B cell (primary cell): ENCODE measurements around the gene NOTUM. TPM values are rescaled to one million over a fixed set of nuclear protein-coding genes. Genes with fewer than 3 reads are reported as not detected.

Source experiments
- ATAC-seq: fragments of 200-7000 bp; cut with Tn5 transposase; one replicate; pipeline ENCODE4 v1.10.0; 2021; ENCODE audit warnings: low read depth, mild to moderate bottlenecking, moderate number of reproducible peaks, moderate library complexity
- CTCF ChIA-PET: fragments of 350-600 bp; sonication (Branson Sonifier 250); formaldehyde crosslinking; loops from one replicate; lab custom pipeline; 2021; ENCODE audit warnings: antibody characterized with exemption, inconsistent platforms; lab: Charles Lee
- POLR2A ChIA-PET: fragments of 350-600 bp; sonication (Branson Sonifier 250); formaldehyde crosslinking; loops from one replicate; lab custom pipeline; 2021; ENCODE audit warnings: antibody characterized with exemption; lab: Charles Lee
- DNase-seq: peaks from one replicate; pipeline ENCODE4 v3.0.0; 2013
- H2AFZ ChIP-seq: 2 replicates; pipeline ENCODE4 v1.6.1; 2012; ENCODE audit warnings: mild to moderate bottlenecking, low read depth, low read length; ENCODE audit not compliant: insufficient read depth, poor library complexity, severe bottlenecking
- H3K27ac ChIP-seq, 2 donors: 1 replicate in 1 of 2; 2 replicates in 1 of 2; pipeline ENCODE4 v1.5.1; 2012 to 2013; ENCODE audit warnings: low read length in 2 of 2, mild to moderate bottlenecking in 2 of 2, moderate library complexity in 1 of 2
- H3K27me3 ChIP-seq, 4 experiments: fragments of 200-600 bp in 1 of 4; sonication (generic) in 1 of 4; replicated peaks in 1 of 4; 1 replicate in 2 of 4; 2 replicates in 2 of 4; pipeline versions ENCODE4 v1.6.1 to v1.7.0; 2013 to 2016; ENCODE audit warnings: low read length in 3 of 4, mild to moderate bottlenecking in 2 of 4, mixed read lengths in 1 of 4, moderate library complexity in 1 of 4; ENCODE audit not compliant: insufficient read depth in 4 of 4, control insufficient read depth in 3 of 4; ENCODE audit errors: control extremely low read depth in 1 of 4
- H3K36me3 ChIP-seq, 2 experiments: replicated peaks in 1 of 2; 1 replicate in 1 of 2; 2 replicates in 1 of 2; pipeline versions ENCODE4 v1.6.1 to v1.7.1; 2013; ENCODE audit warnings: low read length in 1 of 2; ENCODE audit not compliant: insufficient read depth in 2 of 2, control insufficient read depth in 1 of 2; ENCODE audit errors: control extremely low read depth in 1 of 2, extremely low read depth in 1 of 2
- H3K4me1 ChIP-seq, 2 donors: fragments of 200-600 bp in 1 of 2; sonication (generic) in 1 of 2; 1 replicate in 1 of 2; 2 replicates in 1 of 2; pipeline versions ENCODE4 v1.5.1 to v1.6.1; 2013 to 2017; ENCODE audit warnings: low read length in 2 of 2; ENCODE audit not compliant: control insufficient read depth in 2 of 2, insufficient read depth in 2 of 2
- H3K4me2 ChIP-seq: replicated peaks from 2 replicates; pipeline ENCODE3; 2012; ENCODE audit warnings: mild to moderate bottlenecking, low read depth, low read length; ENCODE audit not compliant: poor library complexity, severe bottlenecking
- H3K4me3 ChIP-seq, 5 experiments: fragments of 200-600 bp in 1 of 5; sonication (generic) in 1 of 5; 1 replicate in 3 of 5; 2 replicates in 2 of 5; pipeline versions ENCODE4 v1.5.1 to v1.7.0; 2011 to 2016; ENCODE audit warnings: low read length in 4 of 5, mild to moderate bottlenecking in 4 of 5, low read depth in 2 of 5, control low read depth in 1 of 5, moderate library complexity in 1 of 5; ENCODE audit not compliant: insufficient read depth in 1 of 5; ENCODE audit errors: control extremely low read depth in 1 of 5, extremely low read depth in 1 of 5
- H3K79me2 ChIP-seq: fragments of 200-600 bp; sonication (generic); one replicate; pipeline ENCODE4 v1.6.0; 2016; ENCODE audit warnings: low read length; ENCODE audit not compliant: control insufficient read depth, insufficient read depth
- H3K9ac ChIP-seq: fragments of 200-600 bp; sonication (generic); 2 replicates; pipeline ENCODE4 v1.6.1; 2017; ENCODE audit warnings: mild to moderate bottlenecking, low read length, moderate library complexity
- H3K9me3 ChIP-seq, 3 donors: one replicate each; pipeline versions ENCODE4 v1.6.1 to v1.7.1; 2013; ENCODE audit warnings: low read length in 2 of 3; ENCODE audit not compliant: control insufficient read depth in 2 of 3, insufficient read depth in 1 of 3; ENCODE audit errors: control extremely low read depth in 1 of 3
- H4K20me1 ChIP-seq: 2 replicates; pipeline ENCODE4 v1.6.0; 2012; ENCODE audit warnings: mild to moderate bottlenecking, low read length; ENCODE audit not compliant: insufficient read depth, control insufficient read depth, poor library complexity, severe bottlenecking
- H3K27ac Mint-ChIP-seq: one replicate; pipeline ENCODE4 v1.8.0; 2021; ENCODE audit warnings: mixed read lengths
- H3K27me3 Mint-ChIP-seq: one replicate; pipeline ENCODE4 v1.8.0; 2021; ENCODE audit warnings: mixed read lengths
- H3K4me1 Mint-ChIP-seq: one replicate; pipeline ENCODE4 v1.8.0; 2021; ENCODE audit warnings: mixed read lengths
- H3K4me3 Mint-ChIP-seq: one replicate; pipeline ENCODE4 v1.8.0; 2021; ENCODE audit warnings: mixed read lengths
- H3K9me3 Mint-ChIP-seq: one replicate; pipeline ENCODE4 v1.8.0; 2022; ENCODE audit warnings: mixed read lengths; ENCODE audit not compliant: insufficient read depth
- EZH2 ChIP-seq: IDR thresholded peaks from 2 replicates; pipeline ENCODE4 v1.6.1; 2012; ENCODE audit warnings: borderline replicate concordance, low read depth, mild to moderate bottlenecking, moderate library complexity, low read length; ENCODE audit not compliant: insufficient read depth, poor library complexity, severe bottlenecking
- WGBS: methylation state at CpG from one replicate; pipeline ENCODE4 v1.1.5; 2013; ENCODE audit warnings: missing lambda C conversion rate; ENCODE audit not compliant: insufficient coverage; 5-methylcytosine and 5-hydroxymethylcytosine counted together
- intact Hi-C: fragments of 100-400 bp; cut with micrococcal nuclease; formaldehyde crosslinking; loops from one replicate; pipeline ENCODE4 v1.10.0; 2022
- polyA plus RNA-seq: library from polyadenylated mRNA; depleted of rRNA; stranded (reverse); fragments of >200 nt; gene quantifications from 2 replicates; pipeline ENCODE4 v1.2.3, GENCODE V29; 2012
- total RNA-seq, 2 donors: library from RNA; stranded (reverse); fragments of 120-200 nt in 1 of 2; gene quantifications; 1 replicate in 1 of 2; 2 replicates in 1 of 2; pipeline versions ENCODE4 v1.2.3 to v1.2.4, GENCODE V29; 2013 to 2022
- TF ChIP-seq, protein P1 (sequence below): fragments of 200-600 bp; IDR thresholded peaks from one replicate; pipeline ENCODE4 v1.8.0; 2022; ENCODE audit warnings: antibody characterized with exemption, mild to moderate bottlenecking

The NOTUM gene
- total and polyA plus RNA-seq, 2 donors (not counting 1 experiment from before 2014, with no cell fraction given): not detected

DNA sequence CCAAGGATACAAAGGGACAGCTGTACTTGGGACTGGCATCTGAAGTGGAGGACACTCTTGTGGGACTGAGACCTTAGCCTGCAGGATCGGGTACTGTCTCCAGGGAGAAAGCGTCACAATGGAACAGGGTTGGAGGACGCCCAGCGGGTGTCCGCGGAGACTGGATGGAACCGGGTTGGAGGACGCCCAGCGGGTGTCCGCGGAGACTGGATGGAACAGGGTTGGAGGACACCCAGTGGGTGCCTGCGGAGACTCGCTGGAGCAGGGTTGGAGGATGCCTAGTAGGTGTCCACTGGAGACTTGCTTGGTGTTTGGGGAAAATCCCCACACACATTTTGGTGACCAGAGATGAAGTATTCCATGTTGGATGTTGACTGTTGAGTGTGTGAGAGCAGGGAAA, 13.8 kb downstream of the NOTUM start, which contains the start of gene MYADML2:
Gene MYADML2, minus strand, starts transcription at position 45 of the 400 bp plus-strand sequence. CDS start 5,492 bp downstream, outside the sequence.
- no peaks in the 10 kb centered on the region for H3K9me3 ChIP-seq
- ChIA-PET CTCF (no interaction called here), POLR2A (no interaction called here)
- Mint-ChIP-seq H3K4me3 (no peak within 1 kb of the TSS), H3K9me3 (no peaks in the 10 kb centered on the region), H3K27me3 (peaks cover 5% of the 10 kb centered on the region), H3K27ac (no peak within 1 kb of the TSS), H3K4me1 (no peaks in the 10 kb centered on the region)
- H3K27me3 ChIP-seq: peaks cover 0 to 3% (median 0%) of the 10 kb centered on the region in 4 experiments
- H3K27ac ChIP-seq: no peak within 1 kb of the TSS
- intact Hi-C loops: no loop called here
- H3K36me3 ChIP-seq: no peaks in the 10 kb centered on the region
- TF ChIP-seq, protein P1, sequence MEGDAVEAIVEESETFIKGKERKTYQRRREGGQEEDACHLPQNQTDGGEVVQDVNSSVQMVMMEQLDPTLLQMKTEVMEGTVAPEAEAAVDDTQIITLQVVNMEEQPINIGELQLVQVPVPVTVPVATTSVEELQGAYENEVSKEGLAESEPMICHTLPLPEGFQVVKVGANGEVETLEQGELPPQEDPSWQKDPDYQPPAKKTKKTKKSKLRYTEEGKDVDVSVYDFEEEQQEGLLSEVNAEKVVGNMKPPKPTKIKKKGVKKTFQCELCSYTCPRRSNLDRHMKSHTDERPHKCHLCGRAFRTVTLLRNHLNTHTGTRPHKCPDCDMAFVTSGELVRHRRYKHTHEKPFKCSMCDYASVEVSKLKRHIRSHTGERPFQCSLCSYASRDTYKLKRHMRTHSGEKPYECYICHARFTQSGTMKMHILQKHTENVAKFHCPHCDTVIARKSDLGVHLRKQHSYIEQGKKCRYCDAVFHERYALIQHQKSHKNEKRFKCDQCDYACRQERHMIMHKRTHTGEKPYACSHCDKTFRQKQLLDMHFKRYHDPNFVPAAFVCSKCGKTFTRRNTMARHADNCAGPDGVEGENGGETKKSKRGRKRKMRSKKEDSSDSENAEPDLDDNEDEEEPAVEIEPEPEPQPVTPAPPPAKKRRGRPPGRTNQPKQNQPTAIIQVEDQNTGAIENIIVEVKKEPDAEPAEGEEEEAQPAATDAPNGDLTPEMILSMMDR: no peak
- no peak for TF ChIP-seq EZH2
- ATAC-seq: no peak
- no peaks in the 10 kb centered on the region for H3K4me1 ChIP-seq
- no peak within 1 kb of the TSS for H3K4me2 ChIP-seq
- DNase-seq: no peak
- no peaks in the 10 kb centered on the region for H4K20me1 ChIP-seq
- H2AFZ ChIP-seq: no peak within 1 kb of the TSS
- H3K79me2 ChIP-seq: no peaks in the 10 kb centered on the region
- WGBS: 90% methylated on average over 12 of the region's 13 CpGs
- H3K9ac ChIP-seq: no peak within 1 kb of the TSS
- H3K4me3 ChIP-seq: no peak within 1 kb of the TSS

GRCh38 chr17:81944858-81945257, 16.1 kb downstream of the NOTUM start:
- ChIA-PET POLR2A (no interaction called here), CTCF (interaction anchor here (0.7 to 1.2 kb wide), 2 partner anchors 11 to 15 kb away, joined by 4 to 6 read pairs; no protein-coding TSS in a partner anchor)
- Histone ChIP-seq H3K27me3 (peaks cover 0 to 19% (median 2%) of the 10 kb centered on the region in 4 experiments), H3K79me2 (no peaks in the 10 kb centered on the region), H3K4me1 (peaks cover 0 to 4% of the 10 kb centered on the region in 2 donors), H3K4me3 (no peak overlapping the region), H3K27ac (no peak overlapping the region), H3K36me3 (no peaks in the 10 kb centered on the region), H4K20me1 (no peaks in the 10 kb centered on the region), H3K9ac (no peak overlapping the region), H3K4me2 (no peak overlapping the region), H3K9me3 (no peaks in the 10 kb centered on the region), H2AFZ (no peak overlapping the region)
- Mint-ChIP-seq H3K4me1 (no peaks in the 10 kb centered on the region), H3K27ac (no peak overlapping the region), H3K9me3 (no peaks in the 10 kb centered on the region), H3K27me3 (peaks cover 7% of the 10 kb centered on the region), H3K4me3 (no peak overlapping the region)
- 93% methylated on average over 6 of the region's 9 CpGs for WGBS
- ATAC-seq (no peak), DNase-seq (no peak)
- TF ChIP-seq, protein P1: no peak
- no peak for TF ChIP-seq EZH2
- intact Hi-C loops: no loop called here
